HL-60 (cell line): ENCODE results near the gene CFAP100.

Experiments used
- DNase-seq, 2 experiments: peaks; one replicate each; pipeline ENCODE4 v3.0.0-alpha.2; 2010 to 2020; ENCODE audit warnings: low read depth in 1 of 2, low spot score in 1 of 2
- H3K27ac ChIP-seq: fragments of 250-450 bp; sonication (Bioruptor Pico); replicated peaks from 2 replicates; pipeline ENCODE4 v1.5.1; 2020; ENCODE audit warnings: mild to moderate bottlenecking, moderate library complexity
- H3K27me3 ChIP-seq: fragments of 250-450 bp; sonication (Bioruptor Pico); 2 replicates; pipeline ENCODE4 v1.5.1; 2021; ENCODE audit warnings: mild to moderate bottlenecking, moderate library complexity; ENCODE audit not compliant: insufficient read depth, poor library complexity, severe bottlenecking
- H3K4me3 ChIP-seq: replicated peaks from 2 replicates; pipeline ENCODE4 v1.5.1; 2011; ENCODE audit warnings: mild to moderate bottlenecking, control low read depth, low read length; ENCODE audit not compliant: insufficient read depth
- CTCF ChIP-seq: IDR thresholded peaks from one replicate; pipeline ENCODE4 v1.5.1; 2011; ENCODE audit warnings: low read length, control low read depth, inconsistent platforms; ENCODE audit not compliant: insufficient read depth
- GABPA ChIP-seq: IDR thresholded peaks from 2 replicates; pipeline ENCODE4 v1.6.1; 2012; ENCODE audit warnings: low read depth
- POLR2AphosphoS5 ChIP-seq: IDR thresholded peaks from 2 replicates; pipeline ENCODE4 v1.6.1; 2012; ENCODE audit warnings: low read depth
- SPI1 ChIP-seq: IDR thresholded peaks from 2 replicates; pipeline ENCODE4 v1.6.1; 2012; ENCODE audit warnings: low read depth, mild to moderate bottlenecking, borderline replicate concordance
- long read RNA-seq: library from polyadenylated mRNA; unstranded; transcript quantifications from one replicate; pipeline ENCODE4 v2.0.0, GENCODE V29; 2020
- TF ChIP-seq, protein P1 (sequence below): IDR thresholded peaks from 2 replicates; pipeline ENCODE4 v1.6.1; 2012; ENCODE audit warnings: low read depth; ENCODE audit not compliant: insufficient replicate concordance

CFAP100 gene
- long read RNA-seq, partial matches to known transcripts: 0 of 1 reads
- long read RNA-seq, other reads (novel, unspliced or antisense): 1 of 1 reads

GRCh38 chr3:126394179-126394976 is at the start of gene CFAP100:
TSS of gene CFAP100 (plus strand) at chr3:126394909. CDS start at chr3:126396001, 1,092 bp downstream.
- H3K4me3 ChIP-seq: no peak within 1 kb of the TSS
- no peak for TF ChIP-seq POLR2AphosphoS5
- TF ChIP-seq, protein P1, sequence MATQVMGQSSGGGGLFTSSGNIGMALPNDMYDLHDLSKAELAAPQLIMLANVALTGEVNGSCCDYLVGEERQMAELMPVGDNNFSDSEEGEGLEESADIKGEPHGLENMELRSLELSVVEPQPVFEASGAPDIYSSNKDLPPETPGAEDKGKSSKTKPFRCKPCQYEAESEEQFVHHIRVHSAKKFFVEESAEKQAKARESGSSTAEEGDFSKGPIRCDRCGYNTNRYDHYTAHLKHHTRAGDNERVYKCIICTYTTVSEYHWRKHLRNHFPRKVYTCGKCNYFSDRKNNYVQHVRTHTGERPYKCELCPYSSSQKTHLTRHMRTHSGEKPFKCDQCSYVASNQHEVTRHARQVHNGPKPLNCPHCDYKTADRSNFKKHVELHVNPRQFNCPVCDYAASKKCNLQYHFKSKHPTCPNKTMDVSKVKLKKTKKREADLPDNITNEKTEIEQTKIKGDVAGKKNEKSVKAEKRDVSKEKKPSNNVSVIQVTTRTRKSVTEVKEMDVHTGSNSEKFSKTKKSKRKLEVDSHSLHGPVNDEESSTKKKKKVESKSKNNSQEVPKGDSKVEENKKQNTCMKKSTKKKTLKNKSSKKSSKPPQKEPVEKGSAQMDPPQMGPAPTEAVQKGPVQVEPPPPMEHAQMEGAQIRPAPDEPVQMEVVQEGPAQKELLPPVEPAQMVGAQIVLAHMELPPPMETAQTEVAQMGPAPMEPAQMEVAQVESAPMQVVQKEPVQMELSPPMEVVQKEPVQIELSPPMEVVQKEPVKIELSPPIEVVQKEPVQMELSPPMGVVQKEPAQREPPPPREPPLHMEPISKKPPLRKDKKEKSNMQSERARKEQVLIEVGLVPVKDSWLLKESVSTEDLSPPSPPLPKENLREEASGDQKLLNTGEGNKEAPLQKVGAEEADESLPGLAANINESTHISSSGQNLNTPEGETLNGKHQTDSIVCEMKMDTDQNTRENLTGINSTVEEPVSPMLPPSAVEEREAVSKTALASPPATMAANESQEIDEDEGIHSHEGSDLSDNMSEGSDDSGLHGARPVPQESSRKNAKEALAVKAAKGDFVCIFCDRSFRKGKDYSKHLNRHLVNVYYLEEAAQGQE: no peak
- no peak for TF ChIP-seq CTCF
- H3K27me3 ChIP-seq: peaks cover 15% of the 10 kb centered on the region
- no peak within 1 kb of the TSS for H3K27ac ChIP-seq
- DNase-seq: no peak

DNA sequence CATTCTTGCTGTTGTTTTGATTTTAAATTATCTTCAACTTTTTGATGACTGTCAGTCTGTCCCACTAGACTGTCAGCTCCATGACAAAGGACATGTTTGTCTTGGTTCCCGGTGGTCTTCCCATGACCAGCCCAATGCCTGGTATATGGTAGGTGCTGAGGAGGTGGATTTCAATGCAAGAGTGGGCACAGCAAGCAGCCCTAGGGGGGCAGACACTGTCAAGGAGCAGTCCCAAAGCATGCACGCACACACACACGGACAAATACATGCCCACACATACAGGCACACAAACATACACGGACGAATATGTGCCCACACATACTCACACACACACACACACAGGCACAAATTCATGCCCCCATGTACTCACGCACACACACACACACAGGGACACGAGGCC is 49.5 kb upstream of the CFAP100 start:
- H3K27me3 ChIP-seq: no peaks in the 10 kb centered on the region
- no peak overlapping the region for H3K27ac ChIP-seq
- no peak overlapping the region for H3K4me3 ChIP-seq
- DNase-seq: no peak
- no peak for TF ChIP-seq GABPA
- TF ChIP-seq SPI1: no peak
- TF ChIP-seq, protein P1: no peak
- no peak for TF ChIP-seq POLR2AphosphoS5
- no peak for TF ChIP-seq CTCF

DNA sequence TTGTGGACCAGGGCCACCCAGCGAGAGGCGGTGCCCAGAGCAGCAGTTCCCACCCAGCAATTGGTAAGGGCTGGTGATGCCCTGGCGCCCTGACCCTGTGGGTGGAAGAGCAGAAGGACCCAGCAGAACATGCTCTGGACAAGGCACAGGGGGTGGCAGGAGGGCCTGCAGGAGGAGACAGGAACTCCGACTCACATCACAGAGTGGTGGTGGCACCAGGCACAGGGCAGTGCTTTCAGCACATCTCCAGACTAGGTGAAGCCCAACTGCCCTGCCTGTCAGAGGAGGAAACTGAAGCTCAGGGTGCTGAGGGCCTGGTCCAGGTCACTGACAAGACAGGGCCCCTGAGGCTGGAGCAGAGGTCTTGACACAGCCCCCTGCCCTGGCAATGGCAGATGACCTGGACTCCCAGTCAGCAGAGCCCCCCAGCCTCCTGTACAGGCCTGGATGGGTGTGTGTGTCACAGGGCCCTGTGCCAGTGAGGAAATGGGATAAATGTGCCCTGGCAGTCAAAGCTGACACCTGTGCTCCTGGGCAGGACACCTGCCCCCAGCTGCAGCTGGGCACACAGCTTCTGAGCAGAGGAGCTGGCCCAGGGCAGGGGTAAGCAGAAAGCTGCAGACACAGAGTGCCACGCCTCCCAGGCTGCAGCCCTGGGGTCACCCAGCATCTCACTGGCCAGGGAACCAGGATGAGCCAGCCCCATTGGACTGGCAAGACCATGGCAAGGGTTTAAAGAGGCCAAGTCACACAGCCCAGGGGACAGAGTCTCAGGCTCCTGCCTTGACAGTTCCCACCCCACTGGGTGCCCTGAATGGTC is 48.9 kb upstream of the CFAP100 start:
- no peak for DNase-seq
- no peak for TF ChIP-seq POLR2AphosphoS5
- TF ChIP-seq CTCF: no peak
- no peak overlapping the region for H3K4me3 ChIP-seq
- H3K27ac ChIP-seq: no peak overlapping the region
- H3K27me3 ChIP-seq: no peaks in the 10 kb centered on the region
